Kasumi-1 (cell line): Measurements from ENCODE around the gene SIGMAR1.

Experiments
- DNase-seq, 2 experiments: peaks; one replicate each; lab custom pipeline; 2025; lab: John Stamatoyannopoulos, UW

SIGMAR1 gene

DNA sequence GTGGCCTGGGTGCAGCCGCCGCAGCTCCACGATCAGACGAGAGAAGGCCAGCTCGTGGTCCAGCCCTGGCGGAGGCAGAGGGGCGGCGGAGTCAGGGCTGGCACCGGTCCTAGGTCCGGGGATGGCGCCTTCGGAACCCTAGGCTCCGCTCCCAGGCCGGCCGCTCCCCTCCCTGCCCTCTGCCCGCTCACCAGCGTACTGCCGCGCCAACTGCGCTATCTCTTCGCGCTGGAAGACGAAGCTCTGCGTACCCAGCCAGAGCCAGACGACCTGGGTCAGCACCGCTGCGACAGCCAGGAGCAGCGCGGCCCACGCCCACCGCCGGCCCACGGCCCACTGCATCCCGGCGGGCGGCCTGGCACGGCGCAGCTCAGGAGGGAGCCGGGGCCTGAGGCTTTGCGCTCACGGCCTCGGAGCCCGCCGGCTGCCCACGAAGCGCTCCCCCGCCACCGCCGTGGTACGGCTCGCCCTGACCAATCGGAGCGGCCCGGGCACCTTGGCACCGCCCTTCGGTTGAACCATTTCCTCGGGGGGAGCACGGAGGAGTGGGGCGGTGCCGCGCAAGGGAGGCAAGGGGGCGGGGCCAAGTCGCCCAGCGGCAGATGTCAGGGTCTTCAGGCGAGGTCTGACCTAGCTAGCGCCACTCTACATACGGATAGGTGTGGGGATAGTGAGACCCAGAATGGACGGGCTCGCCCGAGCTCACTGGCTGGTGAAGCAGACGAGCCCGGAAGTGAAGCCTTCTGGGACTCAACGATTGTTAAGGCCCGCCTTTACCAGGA lies at the start of gene SIGMAR1:
TSS of gene SIGMAR1 (minus strand) at position 432 of the 782 bp plus-strand sequence. CDS start at position 342, 90 bp downstream.
- peak; percentile 85 to 86 for DNase-seq

- DNase-seq: peak; percentile 16 to 62
Measured at GRCh38 chr9:34686732-34687131, 49.1 kb upstream of the SIGMAR1 start.

DNA sequence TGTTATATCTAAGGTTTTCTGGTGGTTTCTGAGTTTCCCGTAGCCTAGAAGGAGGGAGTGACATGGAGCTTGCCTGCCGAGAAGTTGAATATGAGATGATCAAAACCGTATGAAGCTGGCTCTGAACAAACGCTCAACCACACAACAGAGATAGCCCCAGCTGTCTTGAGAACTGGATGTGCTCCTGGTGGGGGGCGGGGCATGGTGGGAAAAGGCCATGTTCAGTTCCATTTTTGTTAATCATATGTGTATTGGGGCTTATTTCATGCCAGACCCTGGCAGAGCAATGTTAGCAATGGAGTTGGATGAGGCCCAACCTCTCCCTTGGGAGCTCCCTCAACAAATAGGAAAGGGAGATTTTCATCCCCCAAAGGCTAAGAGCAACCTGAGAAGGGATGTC lies 48.6 kb upstream of the SIGMAR1 start:
- no peak for DNase-seq

DNA sequence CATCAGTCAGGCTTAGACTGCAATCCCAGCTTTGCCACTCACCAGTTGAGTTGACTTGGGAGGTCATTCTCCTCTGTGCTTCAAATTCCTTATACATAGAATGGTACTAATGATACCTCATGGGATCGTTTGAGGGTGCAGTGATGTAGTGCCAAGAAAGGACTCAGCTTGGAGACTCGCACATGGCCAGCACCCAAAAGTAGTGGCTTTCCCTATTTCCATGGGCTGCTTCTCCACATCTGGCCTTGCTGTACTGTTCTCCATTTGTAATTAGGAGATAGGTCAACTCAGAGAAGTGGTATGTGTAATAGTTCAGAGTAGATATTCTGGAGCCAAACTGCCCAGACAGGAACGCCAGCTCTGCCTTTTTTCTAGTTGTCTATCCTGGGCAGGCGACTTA lies 48.0 kb upstream of the SIGMAR1 start:
- DNase-seq: no peak

DNA sequence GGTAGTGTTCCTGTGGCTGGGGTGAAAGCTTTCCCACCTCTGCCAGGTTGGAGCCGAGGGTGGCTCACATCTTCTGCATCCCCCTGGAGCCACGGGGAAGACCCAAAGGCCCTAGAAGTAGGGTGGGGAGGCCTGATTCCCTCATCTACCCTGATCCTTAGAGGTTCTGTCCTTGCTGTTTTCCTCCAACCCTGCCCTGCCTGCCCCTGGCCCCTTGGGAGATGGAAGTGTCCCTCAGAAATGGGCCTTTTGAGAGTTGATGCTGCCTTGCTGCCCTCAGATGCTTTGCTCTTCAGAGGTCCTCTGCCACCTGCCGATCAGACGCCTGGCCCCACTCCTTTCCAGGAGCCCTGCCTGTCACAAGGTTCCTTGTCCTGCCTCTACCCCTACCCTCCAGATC lies 47.2 kb upstream of the SIGMAR1 start:
- DNase-seq: no peak

GRCh38 chr9:34684145-34684544 lies 46.6 kb upstream of the SIGMAR1 start:
- DNase-seq: no peak

- no peak for DNase-seq
Measured at GRCh38 chr9:34675869-34676268, 38.3 kb upstream of the SIGMAR1 start.

- DNase-seq: peak; percentile 87 to 92
Measured at GRCh38 chr9:34675048-34675714, 37.6 kb upstream of the SIGMAR1 start.

GRCh38 chr9:34674440-34674839 lies 36.9 kb upstream of the SIGMAR1 start:
- no peak for DNase-seq

- DNase-seq: no peak
Measured at GRCh38 chr9:34671307-34671706, 33.7 kb upstream of the SIGMAR1 start.

- DNase-seq: no peak
Measured at GRCh38 chr9:34669809-34670562, 32.4 kb upstream of the SIGMAR1 start.

- peak; percentile 66 to 82 for DNase-seq
Measured at GRCh38 chr9:34665381-34666250, 28.0 kb upstream of the SIGMAR1 start.

GRCh38 chr9:34665067-34665380 lies 27.4 kb upstream of the SIGMAR1 start:
- DNase-seq: no peak

- peak; percentile 74 to 82 for DNase-seq
Measured at GRCh38 chr9:34664281-34665066, 26.9 kb upstream of the SIGMAR1 start.

- DNase-seq: no peak
Measured at GRCh38 chr9:34663303-34663605, 25.7 kb upstream of the SIGMAR1 start.

- no peak for DNase-seq
Measured at GRCh38 chr9:34662526-34663302, 25.1 kb upstream of the SIGMAR1 start, which contains the start of gene CCL27. Gene CCL27 (minus strand): TSS chr9:34662657. CDS start chr9:34662633, 24 bp downstream.

- DNase-seq: no peak
Measured at GRCh38 chr9:34659592-34660253, 22.1 kb upstream of the SIGMAR1 start.

- no peak for DNase-seq
Measured at GRCh38 chr9:34658461-34658860, 20.9 kb upstream of the SIGMAR1 start.

DNA sequence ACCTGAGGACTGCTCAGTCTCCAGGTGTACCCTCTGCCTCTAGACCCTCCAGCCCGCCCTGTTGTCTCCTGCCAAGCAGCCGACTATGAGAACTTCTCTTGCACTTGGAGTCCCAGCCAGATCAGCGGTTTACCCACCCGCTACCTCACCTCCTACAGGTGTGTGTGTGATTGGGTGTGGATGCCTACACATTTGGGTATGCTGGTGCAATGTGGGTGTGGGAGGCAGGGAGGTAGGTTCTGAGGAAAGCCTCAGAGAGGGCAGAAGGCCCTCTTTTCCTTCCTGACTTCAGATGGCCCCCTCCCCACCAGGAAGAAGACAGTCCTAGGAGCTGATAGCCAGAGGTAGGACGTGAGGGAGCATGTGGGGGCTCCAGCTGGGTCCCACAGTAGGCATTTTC lies 19.4 kb upstream of the SIGMAR1 start:
- no peak for DNase-seq

DNA sequence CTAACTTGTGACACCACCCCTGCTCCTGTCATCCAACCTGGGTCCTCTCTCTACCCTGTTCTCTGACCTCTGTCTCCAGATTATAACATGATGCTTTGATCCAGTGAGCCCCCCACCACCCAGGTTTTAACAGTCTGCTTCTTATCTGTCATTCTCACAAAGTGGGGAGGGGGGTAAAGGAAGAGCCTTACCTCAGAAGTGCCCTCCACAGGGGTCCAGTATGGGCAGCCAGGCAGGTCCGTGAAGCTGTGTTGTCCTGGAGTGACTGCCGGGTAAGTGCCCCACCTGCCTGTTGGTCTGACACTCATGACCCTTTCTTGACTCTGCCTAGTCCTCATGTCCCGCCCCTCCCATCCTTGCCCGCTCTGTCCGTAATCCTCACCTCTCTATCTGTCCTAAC lies 17.8 kb upstream of the SIGMAR1 start:
- no peak for DNase-seq
